Measurements from ENCODE around the gene SBNO2. TPM values are rescaled to one million over a fixed set of nuclear protein-coding genes. Genes with fewer than 3 reads are reported as not detected.
A peak's percentile ranks its signal among the peaks of the same experiment; 100 is the strongest.

SBNO2 gene
- total and polyA plus RNA-seq, 4 donors: 45.6 to 155 (median 95.9) TPM

DNA sequence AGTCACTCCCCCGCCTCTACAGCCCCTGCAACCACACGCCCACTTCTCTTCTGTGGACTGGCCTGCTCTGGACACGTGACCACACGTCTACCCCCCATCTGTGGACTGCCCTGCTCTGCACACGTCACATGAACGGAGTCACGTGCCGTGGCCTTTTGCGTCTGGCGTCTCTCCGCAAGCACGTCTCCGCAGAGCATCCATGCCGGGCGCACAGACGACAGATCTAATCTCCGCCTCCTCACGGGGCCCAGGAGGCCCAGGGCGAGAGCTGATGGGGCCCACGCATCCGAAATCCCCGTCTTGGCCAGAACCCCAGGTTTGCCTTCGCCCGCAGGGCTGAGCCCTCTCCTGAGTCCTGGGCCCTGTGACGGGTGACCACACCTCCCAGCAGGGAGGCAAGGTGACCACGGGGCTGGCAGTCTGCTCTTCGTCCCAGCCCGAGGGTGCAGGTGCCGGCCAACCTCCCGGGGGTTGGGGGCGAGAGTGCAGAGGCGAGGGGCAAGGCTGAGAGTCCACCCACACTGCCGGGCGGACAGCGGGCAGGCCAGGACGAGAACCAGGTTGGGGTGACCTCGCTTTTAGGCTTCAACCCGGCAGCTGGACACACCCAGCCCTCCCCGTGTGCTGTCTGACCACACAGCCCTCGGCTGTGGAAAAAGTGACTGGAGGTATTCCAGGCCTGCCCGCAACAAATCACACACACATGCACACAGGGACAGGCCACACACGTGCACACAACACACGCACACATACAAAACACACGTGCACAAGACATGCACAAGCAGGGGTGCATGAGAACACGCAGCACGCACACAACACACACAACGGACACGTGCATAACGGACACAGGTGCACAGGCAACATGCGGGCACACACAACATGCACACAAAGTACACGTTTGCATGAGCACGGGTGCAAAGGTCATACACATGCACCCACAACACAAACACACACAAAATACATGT is 3.9 kb downstream of the SBNO2 start:
- Histone ChIP-seq H3K36me3 (ENCODE audit: control insufficient read depth in 4 of 4, insufficient read depth in 4 of 4, low read length in 4 of 4) (peaks cover 0 to 16% (median 0%) of the 10 kb centered on the region in 4 donors), H3K9me3 (ENCODE audit: control insufficient read depth in 4 of 4, insufficient read depth in 3 of 4, low read length in 3 of 4) (no peaks in the 10 kb centered on the region), H3K27ac (ENCODE audit: low read depth in 1 of 2, low read length in 1 of 2) (peak overlapping the region in 1 of 2 donors; percentile 69), H3K4me1 (ENCODE audit: control insufficient read depth in 5 of 5, insufficient read depth in 5 of 5, low read length in 5 of 5) (peaks cover 0 to 54% (median 44%) of the 10 kb centered on the region in 5 donors), H3K4me3 (no peak overlapping the region), H3K9ac (ENCODE audit: insufficient read depth in 1 of 2, low read length in 2 of 2) (no peak overlapping the region), H3K27me3 (ENCODE audit: control insufficient read depth in 3 of 3, insufficient read depth in 3 of 3, low read length in 2 of 3) (no peaks in the 10 kb centered on the region)
- TF ChIP-seq, protein P1, sequence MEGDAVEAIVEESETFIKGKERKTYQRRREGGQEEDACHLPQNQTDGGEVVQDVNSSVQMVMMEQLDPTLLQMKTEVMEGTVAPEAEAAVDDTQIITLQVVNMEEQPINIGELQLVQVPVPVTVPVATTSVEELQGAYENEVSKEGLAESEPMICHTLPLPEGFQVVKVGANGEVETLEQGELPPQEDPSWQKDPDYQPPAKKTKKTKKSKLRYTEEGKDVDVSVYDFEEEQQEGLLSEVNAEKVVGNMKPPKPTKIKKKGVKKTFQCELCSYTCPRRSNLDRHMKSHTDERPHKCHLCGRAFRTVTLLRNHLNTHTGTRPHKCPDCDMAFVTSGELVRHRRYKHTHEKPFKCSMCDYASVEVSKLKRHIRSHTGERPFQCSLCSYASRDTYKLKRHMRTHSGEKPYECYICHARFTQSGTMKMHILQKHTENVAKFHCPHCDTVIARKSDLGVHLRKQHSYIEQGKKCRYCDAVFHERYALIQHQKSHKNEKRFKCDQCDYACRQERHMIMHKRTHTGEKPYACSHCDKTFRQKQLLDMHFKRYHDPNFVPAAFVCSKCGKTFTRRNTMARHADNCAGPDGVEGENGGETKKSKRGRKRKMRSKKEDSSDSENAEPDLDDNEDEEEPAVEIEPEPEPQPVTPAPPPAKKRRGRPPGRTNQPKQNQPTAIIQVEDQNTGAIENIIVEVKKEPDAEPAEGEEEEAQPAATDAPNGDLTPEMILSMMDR (IDR thresholded peaks at IDR 0.05; ENCODE audit: control extremely low read depth, extremely low read depth): no peak
- WGBS, 2 donors: 74 to 85% methylated on average over 52 of the region's 52 CpGs
- ATAC-seq (ENCODE audit: insufficient read depth, low FRiP score): no peak
- DNase-seq: peak; percentile 65 to 80 (median 77)

GRCh38 chr19:1169411-1169791 is 4.7 kb downstream of the SBNO2 start:
- Histone ChIP-seq H3K9me3 (ENCODE audit: control insufficient read depth in 4 of 4, insufficient read depth in 3 of 4, low read length in 3 of 4) (no peaks in the 10 kb centered on the region), H3K4me3 (no peak overlapping the region), H3K9ac (ENCODE audit: insufficient read depth in 1 of 2, low read length in 2 of 2) (peak overlapping the region in 1 of 2 donors; percentile 13), H3K27ac (ENCODE audit: low read depth in 1 of 2, low read length in 1 of 2) (peak overlapping the region in 1 of 2 donors; percentile 69), H3K4me1 (ENCODE audit: control insufficient read depth in 5 of 5, insufficient read depth in 5 of 5, low read length in 5 of 5) (peaks cover 0 to 52% (median 49%) of the 10 kb centered on the region in 5 donors), H3K27me3 (ENCODE audit: control insufficient read depth in 3 of 3, insufficient read depth in 3 of 3, low read length in 2 of 3) (no peaks in the 10 kb centered on the region), H3K36me3 (ENCODE audit: control insufficient read depth in 4 of 4, insufficient read depth in 4 of 4, low read length in 4 of 4) (peaks cover 0 to 16% (median 0%) of the 10 kb centered on the region in 4 donors)
- WGBS, 2 donors: 70 to 77% methylated on average over 10 of the region's 10 CpGs
- TF ChIP-seq, protein P1 (IDR thresholded peaks at IDR 0.05; ENCODE audit: control extremely low read depth, extremely low read depth): no peak
- no peak for ATAC-seq (ENCODE audit: insufficient read depth, low FRiP score)
- DNase-seq: no peak

GRCh38 chr19:1168572-1169410 is 5.3 kb downstream of the SBNO2 start:
- Histone ChIP-seq H3K9me3 (ENCODE audit: control insufficient read depth in 4 of 4, insufficient read depth in 3 of 4, low read length in 3 of 4) (no peaks in the 10 kb centered on the region), H3K9ac (ENCODE audit: insufficient read depth in 1 of 2, low read length in 2 of 2) (peak overlapping the region; percentile 32 to 37)
- peak; percentile 13 for ATAC-seq (ENCODE audit: insufficient read depth, low FRiP score)

More at GRCh38 chr19:1168572-1169410, 5.3 kb downstream of the SBNO2 start:
- Histone ChIP-seq H3K27ac (ENCODE audit: low read depth in 1 of 2, low read length in 1 of 2) (peak overlapping the region in 1 of 2 donors; percentile 69), H3K36me3 (ENCODE audit: control insufficient read depth in 4 of 4, insufficient read depth in 4 of 4, low read length in 4 of 4) (peaks cover 0 to 16% (median 0%) of the 10 kb centered on the region in 4 donors), H3K4me3 (peak overlapping the region; percentile 8), H3K4me1 (ENCODE audit: control insufficient read depth in 5 of 5, insufficient read depth in 5 of 5, low read length in 5 of 5) (peaks cover 0 to 50% (median 49%) of the 10 kb centered on the region in 5 donors), H3K27me3 (ENCODE audit: control insufficient read depth in 3 of 3, insufficient read depth in 3 of 3, low read length in 2 of 3) (no peaks in the 10 kb centered on the region)
- DNase-seq: peak; percentile 65 to 75 (median 65)
- WGBS, 2 donors: 65 to 70% methylated on average over 50 of the region's 50 CpGs
- TF ChIP-seq, protein P1 (IDR thresholded peaks at IDR 0.05; ENCODE audit: control extremely low read depth, extremely low read depth): no peak
